DND-41 (cell line): ENCODE data around the gene ERBB4.

ENCODE experiments used
- ATAC-seq: fragments of 200-7000 bp; cut with Tn5 transposase; 3 replicates; pipeline ENCODE4 v1.9.1; 2021; ENCODE audit warnings: low read depth; ENCODE audit not compliant: insufficient read depth
- DNase-seq: peaks from one replicate; pipeline ENCODE4 v3.0.0-alpha.2; 2020
- H2AFZ ChIP-seq: 2 replicates; pipeline ENCODE4 v1.6.0; 2012; ENCODE audit warnings: low read depth, low read length
- H3K27ac ChIP-seq: 2 replicates; pipeline ENCODE4 v1.5.1; 2012; ENCODE audit warnings: low read length, inconsistent platforms
- H3K27me3 ChIP-seq: fragments of 200-600 bp; sonication (generic); 2 replicates; pipeline ENCODE4 v1.6.0; 2012; ENCODE audit warnings: low read length, mild to moderate bottlenecking, inconsistent platforms; ENCODE audit not compliant: insufficient read depth, poor library complexity
- H3K36me3 ChIP-seq: 2 replicates; pipeline ENCODE4 v1.5.1; 2012; ENCODE audit warnings: low read length, inconsistent platforms; ENCODE audit not compliant: insufficient read depth
- H3K4me1 ChIP-seq: 2 replicates; pipeline ENCODE4 v1.5.1; 2012; ENCODE audit warnings: mild to moderate bottlenecking, low read length; ENCODE audit not compliant: insufficient read depth
- H3K4me2 ChIP-seq: 2 replicates; pipeline ENCODE4 v1.6.0; 2012; ENCODE audit warnings: mild to moderate bottlenecking, moderate library complexity, low read length, inconsistent platforms; ENCODE audit not compliant: insufficient read depth
- H3K4me3 ChIP-seq, 2 experiments: fragments of 200-600 bp in 1 of 2; shearing (Covaris generic) in 1 of 2; 2 replicates each; pipeline ENCODE4 v1.5.1; 2012 to 2016; ENCODE audit warnings: inconsistent platforms in 2 of 2, low read length in 2 of 2, mild to moderate bottlenecking in 2 of 2, low read depth in 1 of 2, moderate library complexity in 1 of 2
- H3K79me2 ChIP-seq: 2 replicates; pipeline ENCODE4 v1.6.0; 2012; ENCODE audit warnings: low read length, inconsistent platforms; ENCODE audit not compliant: insufficient read depth
- H3K9ac ChIP-seq: 2 replicates; pipeline ENCODE4 v1.6.0; 2012; ENCODE audit warnings: low read depth, mild to moderate bottlenecking, inconsistent platforms, low read length, moderate library complexity
- H3K9me3 ChIP-seq: 2 replicates; pipeline ENCODE4 v1.5.1; 2012; ENCODE audit warnings: low read length, moderate library complexity, mild to moderate bottlenecking, inconsistent platforms; ENCODE audit not compliant: insufficient read depth, severe bottlenecking
- H4K20me1 ChIP-seq: 2 replicates; pipeline ENCODE4 v1.6.0; 2012; ENCODE audit warnings: low read length; ENCODE audit not compliant: insufficient read depth
- CTCF ChIP-seq: IDR thresholded peaks from 2 replicates; pipeline ENCODE4 v1.5.1; 2012; ENCODE audit warnings: borderline replicate concordance, low read length, moderate library complexity, mild to moderate bottlenecking; ENCODE audit not compliant: poor library complexity, severe bottlenecking; ENCODE audit errors: extremely low read depth
- EZH2 ChIP-seq: IDR thresholded peaks from 3 replicates; pipeline ENCODE4 v1.6.1; 2012; ENCODE audit warnings: borderline replicate concordance, low read depth, mild to moderate bottlenecking, moderate library complexity, low read length, inconsistent platforms; ENCODE audit not compliant: severe bottlenecking

The ERBB4 gene

GRCh38 chr2:211495339-211495738, 1043.3 kb downstream of the ERBB4 start:
- no peaks in the 10 kb centered on the region for H3K27me3 ChIP-seq
- H3K36me3 ChIP-seq: no peaks in the 10 kb centered on the region
- TF ChIP-seq EZH2 (no peak), CTCF (no peak)
- no peaks in the 10 kb centered on the region for H3K4me1 ChIP-seq
- H4K20me1 ChIP-seq: no peaks in the 10 kb centered on the region
- no peak overlapping the region for H3K4me3 ChIP-seq
- DNase-seq (no peak), ATAC-seq (no peak)
- H3K27ac ChIP-seq: no peak overlapping the region
- H2AFZ ChIP-seq: no peak overlapping the region
- no peak overlapping the region for H3K4me2 ChIP-seq
- no peaks in the 10 kb centered on the region for H3K79me2 ChIP-seq
- no peaks in the 10 kb centered on the region for H3K9me3 ChIP-seq
- no peak overlapping the region for H3K9ac ChIP-seq

- H3K27ac ChIP-seq: no peak overlapping the region
- TF ChIP-seq EZH2: no peak
- no peak for TF ChIP-seq CTCF
Observed at GRCh38 chr2:211494536-211494935, 1044.1 kb downstream of the ERBB4 start.

GRCh38 chr2:211494085-211494484, 1044.5 kb downstream of the ERBB4 start:
- Histone ChIP-seq H3K27me3 (no peaks in the 10 kb centered on the region), H4K20me1 (no peaks in the 10 kb centered on the region), H2AFZ (no peak overlapping the region), H3K9me3 (no peaks in the 10 kb centered on the region), H3K4me2 (no peak overlapping the region), H3K4me1 (no peaks in the 10 kb centered on the region), H3K36me3 (no peaks in the 10 kb centered on the region), H3K9ac (no peak overlapping the region), H3K79me2 (no peaks in the 10 kb centered on the region), H3K27ac (no peak overlapping the region), H3K4me3 (no peak overlapping the region)
- no peak for TF ChIP-seq EZH2
- no peak for TF ChIP-seq CTCF
- ATAC-seq (no peak), DNase-seq (no peak)

More at GRCh38 chr2:211494536-211494935, 1044.1 kb downstream of the ERBB4 start:
- ATAC-seq (no peak), DNase-seq (no peak)
- no peaks in the 10 kb centered on the region for H3K9me3 ChIP-seq
- no peak overlapping the region for H2AFZ ChIP-seq
- H3K4me1 ChIP-seq: no peaks in the 10 kb centered on the region
- no peaks in the 10 kb centered on the region for H3K27me3 ChIP-seq
- no peak overlapping the region for H3K4me3 ChIP-seq
- H3K4me2 ChIP-seq: no peak overlapping the region
- no peaks in the 10 kb centered on the region for H4K20me1 ChIP-seq
- H3K9ac ChIP-seq: no peak overlapping the region
- no peaks in the 10 kb centered on the region for H3K36me3 ChIP-seq
- H3K79me2 ChIP-seq: no peaks in the 10 kb centered on the region

GRCh38 chr2:211487733-211488132, 1050.9 kb downstream of the ERBB4 start:
- Histone ChIP-seq H3K4me1 (no peaks in the 10 kb centered on the region), H3K4me2 (no peak overlapping the region), H2AFZ (no peak overlapping the region), H3K27me3 (no peaks in the 10 kb centered on the region), H3K27ac (no peak overlapping the region), H3K9ac (no peak overlapping the region), H4K20me1 (no peaks in the 10 kb centered on the region), H3K4me3 (no peak overlapping the region), H3K9me3 (no peaks in the 10 kb centered on the region), H3K36me3 (no peaks in the 10 kb centered on the region), H3K79me2 (no peaks in the 10 kb centered on the region)
- TF ChIP-seq EZH2 (no peak), CTCF (no peak)
- ATAC-seq: no peak
- DNase-seq: no peak
